Panc1 (cell line): Measurements from ENCODE around the gene ESF1. TPM values are rescaled to one million over a fixed set of nuclear protein-coding genes. Genes with fewer than 3 reads are reported as not detected.
"Not testable (repeated sequence)": the region's sequence is repeated elsewhere in the genome, so short reads cannot be mapped to it uniquely, and the experiment has no call there.

Source experiments
- ATAC-seq: fragments of 200-7000 bp; cut with Tn5 transposase; 2 replicates; pipeline ENCODE4 v1.9.1; 2020; ENCODE audit warnings: mild to moderate bottlenecking, moderate library complexity
- BruUV-seq: library from RNA; stranded (reverse); fragments of 400-500 nt; replicated peaks from 2 replicates; lab custom pipeline; 2021; lab: Mats Ljungman, UMichigan
- CTCF ChIA-PET: fragments of 300-600 bp; sonication (Branson Sonifier 250); formaldehyde crosslinking; loops from one replicate; lab custom pipeline; 2022; ENCODE audit warnings: antibody characterized with exemption; lab: Charles Lee
- POLR2A ChIA-PET: fragments of 300-600 bp; sonication (Branson Sonifier 250); formaldehyde crosslinking; loops from one replicate; lab custom pipeline; 2022; ENCODE audit warnings: antibody characterized with exemption; lab: Charles Lee
- DNase-seq: peaks from one replicate; pipeline ENCODE4 v3.0.0-alpha.2; 2010; ENCODE audit warnings: low read depth, low spot score
- H3K27ac ChIP-seq: 2 replicates; pipeline ENCODE4 v1.5.1; 2011; ENCODE audit warnings: mild to moderate bottlenecking, low read length, inconsistent platforms
- H3K27me3 ChIP-seq: fragments of 200-500 bp; sonication (Bioruptor generic); 2 replicates; pipeline ENCODE4 v1.6.0; 2014; ENCODE audit warnings: low read length, inconsistent platforms; ENCODE audit not compliant: control insufficient read depth, insufficient read depth
- H3K36me3 ChIP-seq: fragments of 200-500 bp; sonication (Bioruptor generic); 2 replicates; pipeline ENCODE4 v1.5.1; 2014; ENCODE audit warnings: inconsistent platforms, mild to moderate bottlenecking, low read length, moderate library complexity; ENCODE audit not compliant: control insufficient read depth, insufficient read depth
- H3K4me1 ChIP-seq: 2 replicates; pipeline ENCODE4 v1.5.1; 2011; ENCODE audit warnings: inconsistent platforms, mild to moderate bottlenecking, low read length, moderate library complexity; ENCODE audit not compliant: control insufficient read depth, insufficient read depth
- H3K4me3 ChIP-seq, 2 experiments: 2 replicates each; pipeline ENCODE4 v1.5.1; 2011 to 2012; ENCODE audit warnings: low read depth in 2 of 2, low read length in 2 of 2, mild to moderate bottlenecking in 2 of 2, inconsistent platforms in 1 of 2, moderate library complexity in 1 of 2
- H3K9me3 ChIP-seq: fragments of 200-500 bp; sonication (Bioruptor generic); 2 replicates; pipeline ENCODE4 v1.5.1; 2014; ENCODE audit warnings: low read depth, mild to moderate bottlenecking, inconsistent platforms, low read length, moderate library complexity; ENCODE audit not compliant: control insufficient read depth, insufficient read depth
- POLR2AphosphoS5 ChIP-seq: IDR thresholded peaks from 2 replicates; pipeline ENCODE4 v1.6.1; 2012; ENCODE audit warnings: mild to moderate bottlenecking, low read depth, low read length, moderate library complexity
- REST ChIP-seq, 2 experiments: IDR thresholded peaks; 2 replicates each; pipeline ENCODE4 v1.6.1; 2011 to 2012; ENCODE audit warnings: low read depth in 2 of 2, control low read depth in 1 of 2, low read length in 1 of 2, mild to moderate bottlenecking in 1 of 2, moderate library complexity in 1 of 2; ENCODE audit not compliant: insufficient read depth in 1 of 2
- SIN3A ChIP-seq: IDR thresholded peaks from 2 replicates; pipeline ENCODE4 v1.6.1; 2012; ENCODE audit warnings: low read depth, mild to moderate bottlenecking, low read length, moderate library complexity, borderline replicate concordance; ENCODE audit not compliant: insufficient read depth
- TCF7L2 ChIP-seq: IDR thresholded peaks from 2 replicates; pipeline ENCODE4 v1.6.1; 2011; ENCODE audit warnings: mild to moderate bottlenecking, low read depth, low read length, inconsistent platforms
- in situ Hi-C: cut with HindIII; loops from 2 replicates; pipeline ENCODE4 v1.10.0; 2016; ENCODE audit warnings: low sequenced_read_pairs, low pct_unique_long_range_greater_than_20kb
- intact Hi-C: fragments of 100-400 bp; cut with micrococcal nuclease; formaldehyde crosslinking; loops from one replicate; pipeline ENCODE4 v1.10.0; 2022; ENCODE audit not compliant: unreplicated experiment
- total RNA-seq: library from RNA; stranded (reverse); gene quantifications from one replicate; pipeline ENCODE4 v1.2.1, GENCODE V29; 2021; ENCODE audit not compliant: unreplicated experiment

ESF1 gene
- total RNA-seq, 1 experiment from 2014 or later, result 26.4 TPM

GRCh38 chr20:13741879-13742278, 42.8 kb downstream of the ESF1 start:
- TF ChIP-seq POLR2AphosphoS5, result no peak
- TF ChIP-seq REST (IDR thresholded peaks at IDR 0.05; ENCODE audit: insufficient read depth in 1 of 2, low read depth in 2 of 2, low read length in 1 of 2), result no peak
- TF ChIP-seq TCF7L2, result no peak
- in situ Hi-C loops, result no loop called here
- no peak overlapping the region for H3K4me3 ChIP-seq
- no peak for DNase-seq
- no peak overlapping the region for H3K27ac ChIP-seq
- ChIA-PET CTCF (no interaction called here), POLR2A (no interaction called here)
- no TSS peak for BruUV-seq
- no peak for ATAC-seq
- H3K9me3 ChIP-seq, result no peaks in the 10 kb centered on the region
- no peaks in the 10 kb centered on the region for H3K27me3 ChIP-seq
- intact Hi-C loops, result no loop called here
- H3K36me3 ChIP-seq, result peaks cover 4% of the 10 kb centered on the region
- H3K4me1 ChIP-seq, result no peaks in the 10 kb centered on the region

- CTCF ChIA-PET, result no interaction called here
- DNase-seq, result no peak
Observed at GRCh38 chr20:13739731-13740649, 44.7 kb downstream of the ESF1 start.

GRCh38 chr20:13738187-13738586, 46.5 kb downstream of the ESF1 start:
- DNase-seq, POLR2A ChIA-PET, H3K4me3 ChIP-seq, H3K4me1 ChIP-seq, H3K27me3 ChIP-seq, ATAC-seq, CTCF ChIA-PET, intact Hi-C loops, in situ Hi-C loops, H3K9me3 ChIP-seq, H3K27ac ChIP-seq, BruUV-seq: not testable (repeated sequence)
- peaks cover 16% of the 10 kb centered on the region for H3K36me3 ChIP-seq

More at GRCh38 chr20:13739731-13740649, 44.7 kb downstream of the ESF1 start:
- in situ Hi-C loops (no loop called here), intact Hi-C loops (no loop called here)
- Histone ChIP-seq H3K27me3 (no peaks in the 10 kb centered on the region), H3K9me3 (no peaks in the 10 kb centered on the region), H3K4me3 (no peak overlapping the region), H3K36me3 (peaks cover 10% of the 10 kb centered on the region; the same call in 1 of the 2 replicates), H3K4me1 (no peaks in the 10 kb centered on the region), H3K27ac (no peak overlapping the region)
- no peak for TF ChIP-seq POLR2AphosphoS5
- TF ChIP-seq TCF7L2, result no peak
- no peak for TF ChIP-seq SIN3A
- no peak for TF ChIP-seq REST (IDR thresholded peaks at IDR 0.05; ENCODE audit: insufficient read depth in 1 of 2, low read depth in 2 of 2, low read length in 1 of 2)
- POLR2A ChIA-PET, result interaction anchor here (0.6 kb wide), 1 partner anchor 84 kb away, joined by 6 read pairs; no protein-coding TSS in a partner anchor
- no peak for ATAC-seq
- no TSS peak for BruUV-seq
